Prostate gland (tissue), 2 donors: ENCODE data around the gene PLCD3. TPM values are rescaled to one million over a fixed set of nuclear protein-coding genes. Genes with fewer than 3 reads are reported as not detected.
A peak's percentile ranks its signal among the peaks of the same experiment; 100 is the strongest.

Experiments
- DNase-seq: peaks from one replicate; pipeline ENCODE4 v3.0.0-alpha.2; 2019; ENCODE audit warnings: low spot score
- H3K27ac ChIP-seq, 2 donors: fragments of 200-600 bp; sonication (generic); 2 replicates each; pipeline ENCODE4 v1.5.1; 2017 to 2019
- H3K27me3 ChIP-seq: fragments of 200-600 bp; sonication (generic); replicated peaks from 2 replicates; pipeline ENCODE4 v1.5.1; 2019; ENCODE audit not compliant: insufficient read depth
- H3K36me3 ChIP-seq, 2 donors: fragments of 200-600 bp; sonication (generic); 1 replicate in 1 of 2; 2 replicates in 1 of 2; pipeline versions ENCODE4 v1.5.1 to v1.8.1; 2017 to 2019
- H3K4me1 ChIP-seq: fragments of 200-600 bp; sonication (generic); replicated peaks from 2 replicates; pipeline ENCODE4 v1.5.1; 2019
- H3K4me3 ChIP-seq, 2 donors: fragments of 200-600 bp; sonication (generic); 2 replicates each; pipeline ENCODE4 v1.5.1; 2017 to 2019
- H3K9me3 ChIP-seq: fragments of 200-600 bp; sonication (generic); 2 replicates; pipeline ENCODE4 v1.5.1; 2017
- POLR2A ChIP-seq: fragments of 450-650 bp; IDR thresholded peaks from one replicate; pipeline ENCODE4 v1.6.1; 2016; ENCODE audit warnings: antibody characterized with exemption, mild to moderate bottlenecking
- POLR2AphosphoS5 ChIP-seq: sonication (generic); formaldehyde crosslinking; IDR thresholded peaks from one replicate; pipeline ENCODE4 v1.6.1; 2017; ENCODE audit warnings: antibody characterized with exemption
- WGBS: methylation state at CpG from one replicate; pipeline ENCODE4 v1.1.5; 2018; 5-methylcytosine and 5-hydroxymethylcytosine counted together
- intact Hi-C: fragments of 100-400 bp; cut with DNase I; formaldehyde crosslinking; loops from one replicate; pipeline ENCODE4 v1.14.2; 2022
- total RNA-seq, 2 donors: library from RNA; depleted of rRNA; stranded (reverse); fragments of >200 nt; gene quantifications; one replicate each; pipeline ENCODE4 v1.1.0, GENCODE V29; 2016
- TF ChIP-seq, protein P1 (sequence below), 4 experiments: fragments of 200-600 bp in 2 of 4; fragments of 450-650 bp in 2 of 4; sonication (generic) in 2 of 4; IDR thresholded peaks; 1 replicate in 3 of 4; 2 replicates in 1 of 4; pipeline ENCODE4 v1.5.1; 2016 to 2019; ENCODE audit warnings: antibody characterized with exemption in 4 of 4, mild to moderate bottlenecking in 2 of 4, moderate library complexity in 2 of 4

PLCD3 gene
- total RNA-seq, 2 donors from 2014 or later, result 34.7 to 154 TPM

GRCh38 chr17:45171338-45172231 lies 39.3 kb upstream of the PLCD3 start:
- no peaks in the 10 kb centered on the region for H3K27me3 ChIP-seq
- no peaks in the 10 kb centered on the region for H3K36me3 ChIP-seq
- H3K4me3 ChIP-seq, result peak overlapping the region; percentile 3 to 11
- H3K4me1 ChIP-seq, result peaks cover 8% of the 10 kb centered on the region
- peak overlapping the region; percentile 82 to 84 for H3K27ac ChIP-seq
- WGBS, result 27% methylated on average over 19 of the region's 20 CpGs
- DNase-seq, result peak; percentile 48
- TF ChIP-seq POLR2A (no peak), POLR2AphosphoS5 (no peak)
- TF ChIP-seq, protein P1, sequence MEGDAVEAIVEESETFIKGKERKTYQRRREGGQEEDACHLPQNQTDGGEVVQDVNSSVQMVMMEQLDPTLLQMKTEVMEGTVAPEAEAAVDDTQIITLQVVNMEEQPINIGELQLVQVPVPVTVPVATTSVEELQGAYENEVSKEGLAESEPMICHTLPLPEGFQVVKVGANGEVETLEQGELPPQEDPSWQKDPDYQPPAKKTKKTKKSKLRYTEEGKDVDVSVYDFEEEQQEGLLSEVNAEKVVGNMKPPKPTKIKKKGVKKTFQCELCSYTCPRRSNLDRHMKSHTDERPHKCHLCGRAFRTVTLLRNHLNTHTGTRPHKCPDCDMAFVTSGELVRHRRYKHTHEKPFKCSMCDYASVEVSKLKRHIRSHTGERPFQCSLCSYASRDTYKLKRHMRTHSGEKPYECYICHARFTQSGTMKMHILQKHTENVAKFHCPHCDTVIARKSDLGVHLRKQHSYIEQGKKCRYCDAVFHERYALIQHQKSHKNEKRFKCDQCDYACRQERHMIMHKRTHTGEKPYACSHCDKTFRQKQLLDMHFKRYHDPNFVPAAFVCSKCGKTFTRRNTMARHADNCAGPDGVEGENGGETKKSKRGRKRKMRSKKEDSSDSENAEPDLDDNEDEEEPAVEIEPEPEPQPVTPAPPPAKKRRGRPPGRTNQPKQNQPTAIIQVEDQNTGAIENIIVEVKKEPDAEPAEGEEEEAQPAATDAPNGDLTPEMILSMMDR (IDR thresholded peaks at IDR 0.05), result no peak
- intact Hi-C loops, result no loop called here
- H3K9me3 ChIP-seq, result no peaks in the 10 kb centered on the region

DNA sequence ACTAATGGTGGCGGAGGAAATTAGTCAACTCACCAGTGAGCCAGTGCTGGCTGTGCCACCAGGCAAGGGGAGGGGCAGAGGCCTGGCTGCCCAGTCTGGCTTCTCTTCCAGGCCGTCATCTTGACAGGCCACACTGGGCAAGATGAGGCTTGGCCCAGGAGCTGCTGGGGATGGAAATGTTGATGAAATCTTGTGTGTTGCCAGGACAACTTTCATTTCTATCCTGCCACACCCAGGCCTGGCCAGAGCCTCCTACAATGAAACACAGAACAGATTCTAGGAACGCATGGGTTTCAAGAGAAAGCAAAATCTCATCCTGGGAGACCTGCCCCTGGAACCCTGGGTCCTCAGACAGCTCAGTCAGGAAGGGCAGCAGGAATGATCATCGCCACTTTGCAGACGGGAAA lies 38.6 kb upstream of the PLCD3 start:
- 16% methylated on average over 5 of the region's 5 CpGs for WGBS
- intact Hi-C loops, result no loop called here
- Histone ChIP-seq H3K27me3 (no peaks in the 10 kb centered on the region), H3K9me3 (no peaks in the 10 kb centered on the region), H3K4me1 (peaks cover 8% of the 10 kb centered on the region), H3K27ac (peak overlapping the region; percentile 82 to 84), H3K4me3 (peak overlapping the region in 1 of 2 donors; percentile 11), H3K36me3 (no peaks in the 10 kb centered on the region)
- peak; percentile 82 for DNase-seq
- TF ChIP-seq POLR2AphosphoS5 (peak; percentile 85), POLR2A (peak; percentile 33)
- TF ChIP-seq, protein P1 (IDR thresholded peaks at IDR 0.05), result no peak

DNA sequence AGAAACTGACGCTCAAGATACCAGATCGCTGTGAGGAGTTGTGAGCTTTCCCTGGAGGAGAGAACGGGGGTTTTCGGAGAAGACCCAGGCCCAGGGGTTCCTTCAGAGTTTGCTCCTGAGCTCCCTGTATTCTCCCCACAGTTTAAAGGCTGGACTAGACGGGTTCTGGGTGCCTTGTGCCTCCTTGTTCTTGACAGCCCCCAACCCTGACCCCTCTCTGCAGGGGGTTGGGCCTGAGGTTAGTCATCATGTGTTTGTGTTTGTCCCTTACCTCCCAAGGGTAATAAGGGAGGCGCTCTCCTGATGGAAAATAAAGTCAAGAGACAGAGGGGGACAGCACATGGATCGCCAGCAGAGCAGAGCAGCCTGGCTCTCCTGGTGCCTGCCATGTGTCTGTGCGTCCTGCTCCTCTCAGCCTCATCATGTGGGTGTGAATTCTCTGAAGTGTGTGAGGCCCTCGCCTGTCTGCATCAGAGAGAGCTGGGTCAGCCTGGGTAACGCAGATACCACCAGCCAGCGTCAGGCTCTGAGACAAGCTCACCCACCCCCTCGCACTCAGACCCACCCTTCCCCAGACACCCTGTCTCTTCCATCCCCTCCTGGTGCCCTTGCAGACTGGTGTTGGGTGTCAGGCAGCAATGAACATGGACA lies 38.1 kb upstream of the PLCD3 start:
- H3K4me1 ChIP-seq, result peaks cover 8% of the 10 kb centered on the region
- H3K36me3 ChIP-seq, result no peaks in the 10 kb centered on the region
- 66% methylated on average over 12 of the region's 12 CpGs for WGBS
- no peak for DNase-seq
- TF ChIP-seq POLR2A, result no peak
- TF ChIP-seq, protein P1 (IDR thresholded peaks at IDR 0.05), result no peak
- TF ChIP-seq POLR2AphosphoS5, result no peak
- no peak overlapping the region for H3K4me3 ChIP-seq
- peak overlapping the region; percentile 82 to 84 for H3K27ac ChIP-seq
- no peaks in the 10 kb centered on the region for H3K27me3 ChIP-seq
- H3K9me3 ChIP-seq, result no peaks in the 10 kb centered on the region
- intact Hi-C loops, result no loop called here

DNA sequence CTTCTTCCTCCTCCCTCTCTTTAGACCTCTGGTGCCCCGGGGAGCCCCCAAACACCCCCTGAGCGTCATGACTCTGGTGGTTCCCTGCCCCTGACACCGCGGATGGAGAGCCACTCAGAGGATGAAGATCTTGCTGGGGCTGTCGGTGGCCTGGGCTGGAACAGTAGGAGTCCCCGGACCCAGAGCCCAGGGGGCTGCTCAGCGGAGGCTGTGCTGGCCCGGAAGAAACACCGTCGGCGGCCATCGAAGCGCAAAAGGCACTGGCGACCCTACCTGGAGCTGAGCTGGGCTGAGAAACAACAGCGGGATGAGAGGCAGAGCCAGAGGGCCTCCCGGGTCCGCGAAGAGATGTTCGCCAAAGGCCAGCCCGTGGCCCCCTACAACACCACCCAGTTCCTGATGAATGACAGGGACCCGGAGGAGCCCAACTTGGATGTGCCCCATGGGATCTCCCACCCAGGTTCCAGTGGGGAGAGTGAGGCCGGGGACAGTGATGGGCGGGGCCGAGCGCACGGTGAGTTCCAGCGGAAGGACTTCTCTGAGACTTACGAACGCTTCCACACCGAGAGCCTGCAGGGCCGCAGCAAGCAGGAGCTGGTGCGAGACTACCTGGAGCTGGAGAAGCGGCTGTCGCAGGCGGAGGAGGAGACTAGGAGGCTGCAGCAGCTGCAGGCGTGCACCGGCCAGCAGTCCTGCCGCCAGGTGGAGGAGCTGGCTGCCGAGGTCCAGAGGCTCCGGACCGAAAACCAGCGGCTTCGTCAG lies 36.9 kb upstream of the PLCD3 start:
- H3K9me3 ChIP-seq, result no peaks in the 10 kb centered on the region
- TF ChIP-seq POLR2AphosphoS5, result no peak
- TF ChIP-seq, protein P1 (IDR thresholded peaks at IDR 0.05), result peak in 1 of 4 experiments; percentile 21
- TF ChIP-seq POLR2A, result no peak
- WGBS, result 84% methylated on average over 43 of the region's 43 CpGs
- no peak overlapping the region for H3K4me3 ChIP-seq
- H3K36me3 ChIP-seq, result no peaks in the 10 kb centered on the region
- intact Hi-C loops, result no loop called here
- H3K27ac ChIP-seq, result peak overlapping the region; percentile 29 to 84
- no peaks in the 10 kb centered on the region for H3K27me3 ChIP-seq
- H3K4me1 ChIP-seq, result peaks cover 8% of the 10 kb centered on the region
- no peak for DNase-seq
